Activated CD8-positive, alpha-beta memory T cell treated with anti-CD3 and anti-CD28 coated beads for 24 hours (primary cell): Measurements from ENCODE around the gene PCLO.
"Not testable (repeated sequence)": the region's sequence is repeated elsewhere in the genome, so short reads cannot be mapped to it uniquely, and the experiment has no call there.

ENCODE experiments used
- DNase-seq: peaks from one replicate; pipeline ENCODE4 v3.0.0-alpha.2; 2020

Gene PCLO

GRCh38 chr7:83036130-83036529 lies 126.6 kb downstream of the PCLO start:
- DNase-seq: no peak

DNA sequence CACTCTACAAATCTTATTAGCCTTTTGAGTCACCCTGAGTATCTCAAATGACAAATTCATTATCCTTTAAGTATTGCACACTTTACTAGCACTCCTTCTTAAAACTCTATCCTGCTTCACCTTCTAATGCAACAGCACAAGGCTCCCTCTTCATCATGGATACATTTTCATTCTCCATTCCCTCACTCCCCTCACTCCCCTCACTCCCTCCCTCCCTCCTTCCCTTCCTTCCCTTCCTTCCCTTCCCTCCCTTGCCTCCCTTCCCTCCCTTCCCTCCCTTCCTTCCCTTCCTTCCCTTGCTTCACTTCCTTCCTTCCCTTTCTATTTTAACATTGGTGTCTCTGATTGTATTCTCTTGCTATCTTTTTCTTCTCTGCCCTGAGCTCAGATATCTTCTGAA lies 130.5 kb downstream of the PCLO start:
- no peak for DNase-seq

DNA sequence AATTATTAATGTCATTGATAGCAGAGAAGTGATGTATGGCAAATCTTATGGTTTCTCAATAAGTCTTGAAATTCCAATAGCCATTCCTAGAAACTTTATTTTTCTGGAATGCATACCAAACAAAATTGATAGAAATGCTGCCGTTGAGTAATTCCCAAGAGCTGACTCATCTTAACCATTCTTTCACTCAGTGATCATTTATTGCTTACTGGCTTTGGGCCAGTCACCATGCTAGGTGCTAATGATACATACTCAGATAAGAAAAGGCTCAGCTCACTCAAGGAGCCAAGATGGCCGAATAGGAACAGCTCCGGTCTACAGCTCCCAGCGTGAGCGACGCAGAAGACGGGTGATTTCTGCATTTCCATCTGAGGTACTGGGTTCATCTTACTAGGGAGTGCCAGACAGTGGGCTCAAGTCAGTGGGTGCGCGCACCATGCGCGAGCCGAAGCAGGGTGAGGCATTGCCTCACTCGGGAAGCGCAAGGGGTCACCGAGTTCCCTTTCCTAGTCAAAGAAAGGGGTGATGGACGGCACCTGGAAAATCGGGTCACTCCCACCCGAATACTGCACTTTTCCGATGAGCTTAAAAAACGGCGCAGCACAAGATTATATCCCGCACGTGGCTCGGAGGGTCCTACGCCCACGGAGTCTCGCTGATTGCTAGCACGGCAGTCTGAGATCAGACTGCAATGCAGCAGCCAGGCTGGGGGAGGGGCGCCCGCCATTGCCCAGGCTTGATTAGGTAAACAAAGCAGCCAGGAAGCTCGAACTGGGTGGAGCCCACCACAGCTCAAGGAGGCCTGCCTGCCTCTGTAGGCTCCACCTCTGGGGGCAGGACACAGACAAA lies 138.6 kb downstream of the PCLO start:
- not testable (repeated sequence) for DNase-seq

- no peak for DNase-seq
Observed at GRCh38 chr7:83021032-83021431, 141.7 kb downstream of the PCLO start.

DNA sequence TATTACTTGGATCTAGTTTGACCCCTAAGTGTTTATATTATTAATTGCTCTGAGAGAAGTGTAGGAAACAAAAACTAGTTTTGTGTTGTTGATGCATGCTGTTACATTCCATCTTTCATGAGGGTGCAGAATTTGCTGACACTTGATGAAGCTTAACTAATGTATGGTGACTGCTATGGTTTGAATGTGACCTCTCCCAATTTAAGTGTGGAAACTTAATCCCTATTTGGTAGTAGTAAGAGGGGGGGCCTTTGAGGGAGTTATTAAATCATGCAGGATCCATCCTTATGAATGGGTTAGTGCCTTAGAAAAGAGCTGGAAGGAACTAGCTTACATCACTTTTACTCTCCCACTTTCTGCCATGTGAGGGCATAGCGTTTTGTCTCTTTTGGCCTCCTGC lies 142.5 kb downstream of the PCLO start:
- no peak for DNase-seq

- no peak for DNase-seq
Observed at GRCh38 chr7:83015916-83016315, 146.8 kb downstream of the PCLO start.

DNA sequence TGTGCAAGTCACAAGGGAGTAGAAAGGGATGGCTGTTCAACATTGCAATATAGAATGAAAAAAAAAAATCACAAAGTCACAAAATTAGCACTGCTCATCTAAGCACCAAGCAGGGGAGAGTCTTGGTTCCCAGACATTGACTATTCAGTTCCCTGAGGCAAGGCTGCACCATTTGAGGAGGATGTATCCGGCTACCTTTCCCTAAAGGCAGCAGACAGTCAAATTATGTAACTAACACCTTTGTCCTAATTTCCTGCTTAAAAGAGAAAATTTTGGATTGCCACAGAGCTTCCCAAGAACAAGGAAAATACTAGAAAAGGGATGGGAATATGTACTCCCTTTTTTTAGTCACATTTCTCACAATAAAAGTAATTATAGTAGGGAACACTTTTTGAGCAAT lies 148.1 kb downstream of the PCLO start:
- no peak for DNase-seq

- no peak for DNase-seq
Observed at GRCh38 chr7:83011954-83012353, 150.7 kb downstream of the PCLO start.

DNA sequence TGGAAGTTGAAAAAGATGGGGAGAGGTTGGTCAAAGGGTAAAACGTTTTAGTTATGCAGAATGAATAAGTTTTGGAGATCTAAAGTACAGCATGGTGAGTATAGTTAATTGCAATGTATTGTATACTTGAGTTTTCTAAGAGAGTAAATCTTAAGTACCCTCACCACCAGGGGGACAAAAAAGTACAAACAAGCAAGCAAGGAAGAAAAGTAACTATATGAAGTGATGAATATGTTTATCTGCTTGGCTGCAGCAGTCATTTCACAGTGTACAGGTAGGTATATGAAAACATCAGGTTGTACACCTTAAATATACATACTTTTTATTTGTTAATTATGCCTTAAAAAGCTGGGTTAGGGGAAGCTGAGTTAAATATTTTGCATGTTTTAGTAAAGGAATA lies 157.3 kb downstream of the PCLO start:
- no peak for DNase-seq

DNA sequence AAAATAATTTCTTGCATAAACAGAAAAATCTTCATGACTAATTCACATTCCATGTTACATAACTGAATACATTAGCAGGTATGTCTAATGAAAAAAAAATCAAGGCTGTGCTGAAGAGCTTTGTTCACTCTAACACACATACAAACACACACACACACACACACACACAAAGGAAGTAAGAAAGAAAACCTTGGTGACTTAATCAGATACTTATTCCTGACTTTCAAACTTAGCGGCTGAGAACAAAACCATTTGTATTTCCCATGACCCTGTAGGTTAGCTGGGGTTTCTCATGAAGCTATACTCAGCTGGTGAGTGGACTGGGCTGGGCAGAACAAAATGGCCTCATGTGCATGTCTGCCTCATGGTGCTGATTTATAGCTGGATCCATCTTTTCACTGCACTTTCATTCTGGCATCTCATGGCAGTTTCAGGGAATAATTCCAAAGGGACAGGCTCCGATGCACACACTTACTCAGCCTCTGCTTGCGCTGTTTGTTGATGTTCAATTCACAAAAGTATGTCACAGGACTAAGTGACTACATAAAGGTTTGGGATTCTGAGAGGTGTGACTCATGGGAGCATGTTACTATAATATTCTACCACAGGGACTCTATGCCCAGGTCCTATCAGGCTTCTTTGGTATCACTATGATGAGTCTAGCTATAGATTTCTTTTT lies 161.2 kb downstream of the PCLO start:
- DNase-seq: no peak

- DNase-seq: no peak
Observed at GRCh38 chr7:82998436-82998835, 164.2 kb downstream of the PCLO start.

- DNase-seq: no peak
Observed at GRCh38 chr7:82985144-82985802, 177.4 kb downstream of the PCLO start.

DNA sequence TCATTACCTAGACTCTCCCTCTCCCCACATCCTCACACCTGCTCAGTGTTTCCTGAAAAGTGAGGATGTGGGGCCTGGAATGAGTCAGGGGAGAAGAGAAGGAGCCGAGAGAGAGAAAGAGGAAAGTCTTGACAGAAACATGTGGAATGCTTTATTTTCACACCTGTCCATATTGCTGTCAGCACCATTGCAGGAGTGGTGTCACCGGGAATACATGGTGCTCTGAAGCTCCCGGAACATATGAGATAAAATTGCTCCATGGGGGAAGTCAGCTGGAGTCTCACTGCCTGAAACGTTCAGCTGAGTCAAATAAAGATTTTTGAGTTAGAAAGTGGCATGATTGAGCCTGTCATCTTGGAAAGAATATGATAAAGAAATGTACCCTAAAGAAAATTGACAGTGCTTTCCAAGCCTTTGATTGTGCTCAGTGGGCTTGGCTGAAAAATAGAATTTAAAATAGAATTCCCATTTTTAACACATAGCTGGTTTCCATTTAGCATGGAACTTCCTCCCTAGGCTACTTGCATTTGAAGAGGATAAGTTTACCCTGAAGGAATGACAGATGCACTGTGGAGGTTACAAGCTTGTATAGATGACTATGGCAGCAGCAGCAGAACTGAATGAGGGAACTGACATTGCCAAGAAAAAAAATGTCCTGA lies 182.4 kb downstream of the PCLO start:
- DNase-seq: no peak

GRCh38 chr7:82975811-82976468 lies 186.7 kb downstream of the PCLO start:
- no peak for DNase-seq

- DNase-seq: no peak
Observed at GRCh38 chr7:82972135-82972534, 190.5 kb downstream of the PCLO start.

DNA sequence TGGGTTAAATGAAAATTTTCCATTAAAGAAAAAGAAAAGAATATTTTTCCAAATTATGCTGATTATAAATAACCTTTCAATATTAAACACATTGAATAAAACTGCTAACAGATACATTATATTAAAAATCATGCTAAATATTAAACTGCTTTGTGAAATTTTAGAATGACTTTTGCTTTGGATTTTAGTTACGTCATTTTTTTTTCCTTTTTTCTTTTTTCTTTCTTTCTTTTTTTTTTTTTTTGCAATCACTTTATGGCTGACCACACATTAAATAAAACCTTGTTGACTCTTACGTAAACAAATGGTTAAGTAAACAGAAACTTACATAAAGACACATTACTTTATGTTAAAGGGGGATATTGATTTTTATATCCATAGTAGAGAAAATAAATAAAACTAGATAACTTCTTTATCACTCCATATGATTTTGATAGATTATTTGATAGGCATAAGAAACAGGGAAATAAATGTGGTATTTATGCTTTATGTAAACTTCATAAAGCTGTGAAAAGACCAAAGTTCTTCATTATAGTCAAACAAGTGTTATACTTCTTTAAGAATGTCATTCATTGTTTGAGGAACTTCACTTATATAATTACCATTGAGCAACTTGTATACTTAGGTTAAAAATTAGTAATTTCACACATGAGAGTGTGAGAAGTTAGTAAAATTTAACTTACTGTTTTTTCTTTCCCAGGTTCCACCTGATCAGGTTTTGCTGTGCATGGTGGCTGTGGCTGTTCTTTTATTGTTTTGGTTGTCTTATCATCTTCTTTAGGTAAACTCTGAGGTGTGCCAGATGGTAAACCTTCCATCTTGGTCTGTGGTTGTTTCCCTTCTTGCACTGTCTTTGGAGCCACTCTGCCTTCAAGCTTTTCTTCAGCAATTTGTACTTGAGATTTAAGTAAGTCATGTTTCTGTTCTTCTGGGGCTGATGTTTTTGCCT lies 197.3 kb downstream of the PCLO start:
- DNase-seq: no peak

DNA sequence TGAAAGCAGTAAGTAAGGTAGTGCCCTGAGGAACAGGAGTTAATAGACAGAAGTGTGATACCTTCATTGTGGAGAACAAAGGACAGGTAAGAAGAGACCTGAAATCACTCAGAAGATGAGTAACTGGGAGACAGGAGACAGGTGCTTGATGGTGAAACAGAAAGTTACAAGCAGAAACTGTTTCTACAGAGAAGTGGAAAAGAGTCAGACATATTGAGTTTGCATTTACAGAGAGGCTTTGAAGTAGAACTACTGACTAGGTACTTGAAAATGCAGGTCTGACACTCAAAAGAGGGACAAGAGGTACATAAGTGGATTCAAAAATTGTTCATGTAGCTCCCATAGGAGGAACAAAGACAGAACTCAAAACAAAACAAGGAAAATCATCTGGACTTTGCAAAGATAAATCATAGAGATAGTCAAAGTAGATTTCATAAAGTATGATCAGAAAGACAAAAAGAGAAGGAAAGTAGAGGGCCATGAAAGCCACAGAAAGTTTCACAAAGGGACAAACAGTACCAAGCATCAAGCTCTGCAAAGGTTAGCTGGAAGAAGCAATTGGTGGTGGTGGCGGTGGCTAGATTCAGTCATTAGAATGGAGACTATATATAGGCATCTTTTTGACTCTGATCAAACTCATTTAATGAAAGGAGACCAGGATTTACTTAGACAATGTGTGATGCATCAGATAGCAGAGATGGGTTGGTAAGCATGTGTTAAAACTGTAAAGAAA lies 198.4 kb downstream of the PCLO start:
- no peak for DNase-seq

- DNase-seq: no peak
Observed at GRCh38 chr7:82961240-82961639, 201.4 kb downstream of the PCLO start.

DNA sequence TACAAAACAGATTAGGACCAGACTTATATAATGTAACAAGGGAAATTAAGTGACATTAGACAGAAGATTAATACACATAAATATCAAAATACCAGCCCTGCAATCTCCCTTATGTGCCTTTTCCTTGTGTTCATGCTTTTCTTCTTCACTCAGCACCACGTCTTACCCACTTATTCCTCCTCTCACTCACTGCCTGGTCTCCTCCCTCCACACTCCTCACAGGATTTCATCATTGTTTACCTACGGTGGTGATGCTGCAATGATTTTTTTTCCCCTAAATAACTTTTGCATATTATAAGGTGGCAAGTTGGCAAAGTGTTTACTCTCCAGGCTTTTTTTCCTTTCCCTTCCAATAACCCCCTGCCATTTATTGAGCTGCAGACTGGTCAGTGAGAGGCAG lies 203.2 kb downstream of the PCLO start:
- no peak for DNase-seq

- DNase-seq: no peak
Observed at GRCh38 chr7:82957521-82957920, 205.2 kb downstream of the PCLO start.
